Ascending aorta (tissue), 2 donors: ENCODE measurements around the gene MBD6. TPM values are rescaled to one million over a fixed set of nuclear protein-coding genes. Genes with fewer than 3 reads are reported as not detected.

ENCODE experiments used
- DNase-seq, 2 donors: peaks; one replicate each; pipeline ENCODE4 v3.0.0-alpha.2; 2019; ENCODE audit warnings: low spot score in 2 of 2
- H3K27ac ChIP-seq, 2 donors: fragments of 200-600 bp; sonication (generic); one replicate each; pipeline ENCODE4 v1.5.1; 2016 to 2017; ENCODE audit warnings: mild to moderate bottlenecking in 1 of 2
- H3K27me3 ChIP-seq: fragments of 200-600 bp; sonication (generic); one replicate; pipeline ENCODE4 v1.5.1; 2017
- H3K36me3 ChIP-seq, 2 donors: fragments of 200-600 bp; sonication (generic); one replicate each; pipeline ENCODE4 v1.5.1; 2016
- H3K4me1 ChIP-seq, 2 donors: fragments of 200-600 bp; sonication (generic); one replicate each; pipeline ENCODE4 v1.5.1; 2016 to 2017; ENCODE audit warnings: mild to moderate bottlenecking in 1 of 2
- H3K4me3 ChIP-seq, 2 donors: fragments of 200-600 bp; sonication (generic); one replicate each; pipeline ENCODE4 v1.5.1; 2016 to 2017; ENCODE audit warnings: mild to moderate bottlenecking in 1 of 2
- H3K9me3 ChIP-seq, 2 donors: fragments of 200-600 bp; sonication (generic); one replicate each; pipeline ENCODE4 v1.5.1; 2016
- CTCF ChIP-seq, 3 experiments: fragments of 200-600 bp in 2 of 3; fragments of 450-650 bp in 1 of 3; sonication (generic) in 2 of 3; IDR thresholded peaks; one replicate each; pipeline ENCODE4 v1.5.1; 2016 to 2019; ENCODE audit warnings: antibody characterized with exemption in 3 of 3, mild to moderate bottlenecking in 1 of 3, moderate library complexity in 1 of 3
- intact Hi-C: fragments of 100-400 bp; cut with DNase I; formaldehyde crosslinking; loops from one replicate; pipeline ENCODE4 v1.15.1; 2023
- total RNA-seq: library from RNA; depleted of rRNA; stranded (reverse); fragments of >200 nt; gene quantifications from one replicate; pipeline ENCODE4 v1.1.0, GENCODE V29; 2016

Gene MBD6
- total RNA-seq, 1 donor from 2014 or later, result 48.5 TPM

GRCh38 chr12:57552306-57552651 is 29.7 kb downstream of the MBD6 start:
- Histone ChIP-seq H3K27ac (no peak overlapping the region), H3K27me3 (no peaks in the 10 kb centered on the region), H3K36me3 (no peaks in the 10 kb centered on the region), H3K4me1 (peaks cover 0 to 4% of the 10 kb centered on the region in 2 donors), H3K4me3 (no peak overlapping the region), H3K9me3 (no peaks in the 10 kb centered on the region)
- DNase-seq, result no peak
- no peak for TF ChIP-seq CTCF (IDR thresholded peaks at IDR 0.05)
- intact Hi-C loops, result no loop called here

- Histone ChIP-seq H3K4me3 (no peak overlapping the region), H3K4me1 (peaks cover 0 to 4% of the 10 kb centered on the region in 2 donors), H3K27ac (peak overlapping the region in 1 of 2 donors; percentile 16), H3K9me3 (no peaks in the 10 kb centered on the region), H3K36me3 (no peaks in the 10 kb centered on the region), H3K27me3 (no peaks in the 10 kb centered on the region)
- no peak for TF ChIP-seq CTCF (IDR thresholded peaks at IDR 0.05)
- intact Hi-C loops, result no loop called here
- DNase-seq, result no peak
These were observed 30.2 kb downstream of the MBD6 start for GRCh38 chr12:57552835-57553313.

GRCh38 chr12:57553343-57554202 is 30.9 kb downstream of the MBD6 start:
- intact Hi-C loops, result no loop called here
- no peak for TF ChIP-seq CTCF (IDR thresholded peaks at IDR 0.05)
- H3K9me3 ChIP-seq, result no peaks in the 10 kb centered on the region
- H3K27ac ChIP-seq, result no peak overlapping the region
- no peaks in the 10 kb centered on the region for H3K36me3 ChIP-seq
- H3K4me3 ChIP-seq, result no peak overlapping the region
- DNase-seq, result no peak
- peaks cover 0 to 4% of the 10 kb centered on the region in 2 donors for H3K4me1 ChIP-seq
- H3K27me3 ChIP-seq, result no peaks in the 10 kb centered on the region

GRCh38 chr12:57554453-57554852 is 31.8 kb downstream of the MBD6 start:
- intact Hi-C loops, result no loop called here
- Histone ChIP-seq H3K4me1 (peaks cover 0 to 4% of the 10 kb centered on the region in 2 donors), H3K4me3 (no peak overlapping the region), H3K36me3 (no peaks in the 10 kb centered on the region), H3K27me3 (no peaks in the 10 kb centered on the region), H3K27ac (no peak overlapping the region), H3K9me3 (no peaks in the 10 kb centered on the region)
- no peak for DNase-seq
- no peak for TF ChIP-seq CTCF (IDR thresholded peaks at IDR 0.05)

GRCh38 chr12:57554897-57555296 is 32.3 kb downstream of the MBD6 start:
- no peak for TF ChIP-seq CTCF (IDR thresholded peaks at IDR 0.05)
- Histone ChIP-seq H3K4me3 (no peak overlapping the region), H3K9me3 (no peaks in the 10 kb centered on the region), H3K27ac (no peak overlapping the region), H3K4me1 (peaks cover 0 to 4% of the 10 kb centered on the region in 2 donors), H3K36me3 (no peaks in the 10 kb centered on the region), H3K27me3 (no peaks in the 10 kb centered on the region)
- DNase-seq, result no peak
- intact Hi-C loops, result no loop called here
